Measurements from ENCODE around the gene SRRM3.

GRCh38 chr7:76191783-76192240, 9.9 kb upstream of the SRRM3 start:
- TF ChIP-seq CTCF (IDR thresholded peaks at IDR 0.05; ENCODE audit: poor library complexity, severe bottlenecking) = no peak
- TF ChIP-seq TAF1 (IDR thresholded peaks at IDR 0.05; ENCODE audit: low read depth) = peak; percentile 37
- TF ChIP-seq EP300 (conservative IDR thresholded peaks at IDR 0.05; ENCODE audit: poor library complexity, severe bottlenecking) = no peak
- no peak for TF ChIP-seq EZH2 (IDR thresholded peaks at IDR 0.05; ENCODE audit: borderline replicate concordance, insufficient read depth, low read length, poor library complexity, severe bottlenecking)
- TF ChIP-seq POLR2AphosphoS5 (IDR thresholded peaks at IDR 0.05) = peak; percentile 51
- no peak for TF ChIP-seq REST (IDR thresholded peaks at IDR 0.05; ENCODE audit: borderline replicate concordance)
- no peak for TF ChIP-seq SMC3 (conservative IDR thresholded peaks at IDR 0.05; ENCODE audit: poor library complexity)
- TF ChIP-seq RAD21 (conservative IDR thresholded peaks at IDR 0.05) = no peak
- no peak for TF ChIP-seq MXI1 (conservative IDR thresholded peaks at IDR 0.05; ENCODE audit: poor library complexity, severe bottlenecking)

All from neural cell (in vitro differentiated cells).